Gastrocnemius medialis (tissue), 4 donors: ENCODE results near the gene TXNIP.

ENCODE experiments used
- CTCF ChIP-seq, 5 experiments: fragments of 450-650 bp in 3 of 5; fragments of 200-600 bp in 2 of 5; sonication (generic) in 2 of 5; IDR thresholded peaks in 4 of 5; conservative IDR thresholded peaks in 1 of 5; 1 replicate in 4 of 5; 2 replicates in 1 of 5; pipeline ENCODE4 v1.5.1; 2016 to 2019; ENCODE audit warnings: antibody characterized with exemption in 5 of 5, mild to moderate bottlenecking in 3 of 5, moderate library complexity in 3 of 5
- POLR2A ChIP-seq, 2 donors: fragments of 450-650 bp; IDR thresholded peaks; one replicate each; pipeline ENCODE4 v1.6.1; 2017; ENCODE audit warnings: antibody characterized with exemption in 2 of 2, mild to moderate bottlenecking in 2 of 2, moderate library complexity in 2 of 2

- TF ChIP-seq POLR2A (IDR thresholded peaks at IDR 0.05) (no peak), CTCF (IDR thresholded peaks at IDR 0.05 in 4 of 5, conservative IDR thresholded peaks at IDR 0.05 in 1 of 5) (no peak)
These were observed 44.9 kb downstream of the TXNIP start for GRCh38 chr1:145951526-145951925.
